HepG2 (cell line): ENCODE results near the gene TMEM63B. TPM values are rescaled to one million over a fixed set of nuclear protein-coding genes. Genes with fewer than 3 reads are reported as not detected.

Experiments used
- ARNTL ChIP-seq: sonication (generic); formaldehyde crosslinking; IDR thresholded peaks from 2 replicates; pipeline ENCODE4 v1.4.0; 2020; ENCODE audit warnings: mild to moderate bottlenecking, missing genetic modification reagents
- CBX2 ChIP-seq, 2 experiments: fragments of 200-600 bp in 1 of 2; sonication (generic); formaldehyde crosslinking in 1 of 2; IDR thresholded peaks; 2 replicates each; pipeline versions ENCODE4 v1.7.0 to v1.8.1; 2018 to 2022; ENCODE audit warnings: low read depth in 2 of 2, low read length in 1 of 2, mild to moderate bottlenecking in 1 of 2, missing genetic modification reagents in 1 of 2
- ELF1 ChIP-seq: sonication (generic); formaldehyde crosslinking; IDR thresholded peaks from 2 replicates; pipeline ENCODE4 v1.4.0; 2020; ENCODE audit warnings: missing genetic modification reagents
- FOXK2 ChIP-seq: fragments of 450-650 bp; IDR thresholded peaks from 2 replicates; pipeline ENCODE4 v1.6.1; 2016
- GABPA ChIP-seq, 2 experiments: IDR thresholded peaks; 2 replicates each; pipeline ENCODE4 v1.6.1; 2011 to 2016; ENCODE audit warnings: low read depth in 2 of 2, low read length in 1 of 2, missing biosample characterization in 1 of 2, missing genetic modification characterization in 1 of 2
- HDAC2 ChIP-seq: sonication (generic); formaldehyde crosslinking; IDR thresholded peaks from 2 replicates; pipeline ENCODE4 v1.4.0; 2020; ENCODE audit warnings: missing genetic modification reagents
- HNF4G ChIP-seq, 2 experiments: sonication (generic) in 1 of 2; formaldehyde crosslinking in 1 of 2; IDR thresholded peaks; 2 replicates each; pipeline versions ENCODE4 v1.4.0 to v1.6.1; 2011 to 2020; ENCODE audit warnings: borderline replicate concordance in 2 of 2, low read depth in 2 of 2, mild to moderate bottlenecking in 2 of 2, low read length in 1 of 2, missing genetic modification reagents in 1 of 2, moderate library complexity in 1 of 2
- POLR2AphosphoS2 ChIP-seq: IDR thresholded peaks from 2 replicates; pipeline ENCODE4 v1.6.1; 2011; ENCODE audit warnings: low read depth, low read length, improper control_type of control experiment
- RAD51 ChIP-seq: fragments of 450-650 bp; IDR thresholded peaks from 2 replicates; pipeline ENCODE4 v1.6.1; 2016; ENCODE audit warnings: borderline replicate concordance
- SIN3A ChIP-seq: IDR thresholded peaks from 2 replicates; pipeline ENCODE4 v1.6.1; 2011; ENCODE audit warnings: low read depth, mild to moderate bottlenecking, control low read depth, low read length, borderline replicate concordance
- SNAPC2 ChIP-seq: sonication (generic); formaldehyde crosslinking; IDR thresholded peaks from 2 replicates; pipeline ENCODE4 v1.8.1; 2022; ENCODE audit warnings: mild to moderate bottlenecking, missing genetic modification reagents
- TBP ChIP-seq: sonication (generic); formaldehyde crosslinking; IDR thresholded peaks from 2 replicates; pipeline ENCODE4 v1.5.0; 2020; ENCODE audit warnings: missing genetic modification reagents
- ZFP36L2 ChIP-seq: sonication (generic); formaldehyde crosslinking; IDR thresholded peaks from 2 replicates; pipeline ENCODE4 v1.4.0; 2020; ENCODE audit warnings: missing genetic modification reagents
- ZNF121 ChIP-seq: sonication (generic); formaldehyde crosslinking; IDR thresholded peaks from 2 replicates; pipeline ENCODE4 v1.5.0; 2020; ENCODE audit warnings: mild to moderate bottlenecking, missing genetic modification reagents
- ZNF160 ChIP-seq: sonication (generic); formaldehyde crosslinking; IDR thresholded peaks from 2 replicates; pipeline ENCODE4 v1.8.0; 2022; ENCODE audit warnings: mild to moderate bottlenecking, inconsistent platforms, missing genetic modification reagents
- ZNF17 ChIP-seq: sonication (generic); formaldehyde crosslinking; IDR thresholded peaks from 2 replicates; pipeline ENCODE4 v1.5.0; 2020; ENCODE audit warnings: mild to moderate bottlenecking, missing genetic modification reagents
- ZNF335 ChIP-seq: sonication (generic); formaldehyde crosslinking; IDR thresholded peaks from 2 replicates; pipeline ENCODE4 v1.4.0; 2020; ENCODE audit warnings: missing genetic modification reagents
- ZNF572 ChIP-seq: sonication (generic); formaldehyde crosslinking; IDR thresholded peaks from 2 replicates; pipeline ENCODE4 v1.5.1; 2020; ENCODE audit warnings: mild to moderate bottlenecking, missing genetic modification reagents
- ZNF737 ChIP-seq: sonication (generic); formaldehyde crosslinking; IDR thresholded peaks from 2 replicates; pipeline ENCODE4 v1.5.0; 2020; ENCODE audit warnings: missing genetic modification reagents, mild to moderate bottlenecking, borderline replicate concordance
- ZNF773 ChIP-seq: sonication (generic); formaldehyde crosslinking; IDR thresholded peaks from 2 replicates; pipeline ENCODE4 v1.4.0; 2020; ENCODE audit warnings: missing genetic modification reagents, borderline replicate concordance
- ZNF816 ChIP-seq: sonication (generic); formaldehyde crosslinking; IDR thresholded peaks from 2 replicates; pipeline ENCODE4 v1.8.0; 2022; ENCODE audit warnings: missing genetic modification reagents, mild to moderate bottlenecking, borderline replicate concordance
- ZSCAN12 ChIP-seq: sonication (generic); formaldehyde crosslinking; IDR thresholded peaks from 2 replicates; pipeline ENCODE4 v1.9.0; 2021; ENCODE audit warnings: mild to moderate bottlenecking, missing genetic modification reagents
- polyA plus RNA-seq, 8 experiments: library from polyadenylated mRNA; depleted of rRNA in 3 of 8; stranded (reverse) in 7 of 8; unstranded in 1 of 8; fragments of >200 nt; fragmentation: Illumina TruSeq in 4 of 8; extraction: Trizol in 4 of 8; gene quantifications; 2 replicates each; pipeline versions ENCODE4 v1.2.1 to v1.2.3, GENCODE V29; 2011 to 2016; ENCODE audit warnings: low read depth in 4 of 8, missing spikeins in 1 of 8, mixed read lengths in 1 of 8; ENCODE audit not compliant: insufficient read depth in 1 of 8
- total RNA-seq, 5 experiments: library from RNA; depleted of rRNA; stranded (reverse); fragments of >200 nt; fragmentation: Illumina TruSeq; extraction: Trizol; gene quantifications; 2 replicates each; pipeline ENCODE4 v1.2.3, GENCODE V29; 2016; ENCODE audit warnings: low read depth in 1 of 5
- TF ChIP-seq, protein P1 (sequence below): sonication (generic); formaldehyde crosslinking; IDR thresholded peaks from 2 replicates; pipeline ENCODE4; 2020; ENCODE audit warnings: missing genetic modification reagents, mild to moderate bottlenecking, borderline replicate concordance
- TF ChIP-seq, protein P2 (sequence below): sonication (generic); formaldehyde crosslinking; IDR thresholded peaks from 2 replicates; pipeline ENCODE4 v1.5.0; 2020; ENCODE audit warnings: mild to moderate bottlenecking, missing genetic modification reagents

The TMEM63B gene
- total and polyA plus RNA-seq, 2 of the 13 experiments (the other 11 are each of a cell fraction or from before 2014, with no cell fraction given), result 27.4 to 75.8 TPM

DNA sequence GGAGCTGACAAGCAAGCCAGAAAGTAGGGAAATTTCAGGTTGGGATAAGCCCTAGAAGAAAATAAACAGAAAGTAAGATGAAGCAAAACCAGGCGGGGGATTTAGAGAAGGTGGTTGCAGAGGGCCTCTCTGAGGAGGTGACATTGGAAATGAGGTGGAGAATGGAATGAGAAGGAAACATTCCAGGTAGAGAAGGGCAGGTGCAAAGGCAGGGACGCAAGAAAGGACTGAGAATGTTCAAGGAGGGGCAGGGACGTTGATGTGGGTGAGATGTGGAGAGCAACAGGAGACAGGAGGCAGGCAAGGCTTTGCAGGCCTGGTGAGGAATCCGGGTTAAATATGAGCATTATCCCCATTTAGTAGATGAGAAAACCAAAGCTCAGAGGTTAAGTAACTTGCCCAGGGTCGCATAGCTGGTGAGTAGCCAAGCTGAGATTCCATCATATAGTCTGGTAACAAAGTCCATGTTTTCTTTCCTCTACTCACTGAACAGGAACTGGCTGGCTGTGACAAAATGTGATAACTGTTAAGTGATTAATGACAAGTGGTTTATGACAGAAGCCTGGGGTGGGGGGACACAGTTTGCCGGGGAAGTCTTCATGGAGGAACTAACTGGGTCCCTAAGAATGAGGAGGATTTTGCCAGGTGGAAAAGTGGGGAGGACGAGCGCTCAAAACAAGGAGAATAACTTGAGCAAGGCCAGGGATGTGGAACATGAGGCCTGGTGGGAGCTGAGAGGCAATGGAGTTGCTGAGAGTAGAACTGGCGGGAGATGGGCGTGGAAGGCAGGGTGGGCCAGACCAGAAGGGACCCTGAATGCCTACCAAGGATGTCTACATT is 32.7 kb upstream of the TMEM63B start (continued):
- no peak for TF ChIP-seq ZNF572 (CRISPR knock-in tag)
- TF ChIP-seq HDAC2 (CRISPR knock-in tag), result peak; percentile 99
- TF ChIP-seq GABPA (IDR thresholded peaks at IDR 0.05; ENCODE audit: low read depth, low read length), result no peak
- peak; percentile 68 for TF ChIP-seq GABPA (CRISPR knock-in tag; IDR thresholded peaks at IDR 0.05; ENCODE audit: low read depth)
- TF ChIP-seq ELF1 (CRISPR knock-in tag), result peak; percentile 65
- TF ChIP-seq RAD51, result no peak
- peak; percentile 68 for TF ChIP-seq SNAPC2 (CRISPR knock-in tag)
- no peak for TF ChIP-seq ZNF17 (CRISPR knock-in tag)
- TF ChIP-seq ZNF335, result peak; percentile 36; the same call in 1 of the 2 replicates
- peak; percentile 76 for TF ChIP-seq FOXK2
- TF ChIP-seq, protein P1, sequence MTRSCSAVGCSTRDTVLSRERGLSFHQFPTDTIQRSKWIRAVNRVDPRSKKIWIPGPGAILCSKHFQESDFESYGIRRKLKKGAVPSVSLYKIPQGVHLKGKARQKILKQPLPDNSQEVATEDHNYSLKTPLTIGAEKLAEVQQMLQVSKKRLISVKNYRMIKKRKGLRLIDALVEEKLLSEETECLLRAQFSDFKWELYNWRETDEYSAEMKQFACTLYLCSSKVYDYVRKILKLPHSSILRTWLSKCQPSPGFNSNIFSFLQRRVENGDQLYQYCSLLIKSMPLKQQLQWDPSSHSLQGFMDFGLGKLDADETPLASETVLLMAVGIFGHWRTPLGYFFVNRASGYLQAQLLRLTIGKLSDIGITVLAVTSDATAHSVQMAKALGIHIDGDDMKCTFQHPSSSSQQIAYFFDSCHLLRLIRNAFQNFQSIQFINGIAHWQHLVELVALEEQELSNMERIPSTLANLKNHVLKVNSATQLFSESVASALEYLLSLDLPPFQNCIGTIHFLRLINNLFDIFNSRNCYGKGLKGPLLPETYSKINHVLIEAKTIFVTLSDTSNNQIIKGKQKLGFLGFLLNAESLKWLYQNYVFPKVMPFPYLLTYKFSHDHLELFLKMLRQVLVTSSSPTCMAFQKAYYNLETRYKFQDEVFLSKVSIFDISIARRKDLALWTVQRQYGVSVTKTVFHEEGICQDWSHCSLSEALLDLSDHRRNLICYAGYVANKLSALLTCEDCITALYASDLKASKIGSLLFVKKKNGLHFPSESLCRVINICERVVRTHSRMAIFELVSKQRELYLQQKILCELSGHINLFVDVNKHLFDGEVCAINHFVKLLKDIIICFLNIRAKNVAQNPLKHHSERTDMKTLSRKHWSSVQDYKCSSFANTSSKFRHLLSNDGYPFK, result no peak
- TF ChIP-seq ZNF737 (CRISPR knock-in tag), result no peak
- TF ChIP-seq ZNF816 (CRISPR knock-in tag), result peak; percentile 80; the same call in 1 of the 2 replicates
- no peak for TF ChIP-seq ZFP36L2 (CRISPR knock-in tag)
- no peak for TF ChIP-seq SIN3A
- no peak; the same call in 1 of the 2 replicates for TF ChIP-seq ARNTL (CRISPR knock-in tag)
- TF ChIP-seq HNF4G (IDR thresholded peaks at IDR 0.05; ENCODE audit: borderline replicate concordance, low read depth, low read length), result peak; percentile 98
- peak; percentile 96 for TF ChIP-seq HNF4G (CRISPR knock-in tag; IDR thresholded peaks at IDR 0.05; ENCODE audit: borderline replicate concordance, low read depth)
- TF ChIP-seq ZNF160 (CRISPR knock-in tag), result no peak
- TF ChIP-seq, protein P2, sequence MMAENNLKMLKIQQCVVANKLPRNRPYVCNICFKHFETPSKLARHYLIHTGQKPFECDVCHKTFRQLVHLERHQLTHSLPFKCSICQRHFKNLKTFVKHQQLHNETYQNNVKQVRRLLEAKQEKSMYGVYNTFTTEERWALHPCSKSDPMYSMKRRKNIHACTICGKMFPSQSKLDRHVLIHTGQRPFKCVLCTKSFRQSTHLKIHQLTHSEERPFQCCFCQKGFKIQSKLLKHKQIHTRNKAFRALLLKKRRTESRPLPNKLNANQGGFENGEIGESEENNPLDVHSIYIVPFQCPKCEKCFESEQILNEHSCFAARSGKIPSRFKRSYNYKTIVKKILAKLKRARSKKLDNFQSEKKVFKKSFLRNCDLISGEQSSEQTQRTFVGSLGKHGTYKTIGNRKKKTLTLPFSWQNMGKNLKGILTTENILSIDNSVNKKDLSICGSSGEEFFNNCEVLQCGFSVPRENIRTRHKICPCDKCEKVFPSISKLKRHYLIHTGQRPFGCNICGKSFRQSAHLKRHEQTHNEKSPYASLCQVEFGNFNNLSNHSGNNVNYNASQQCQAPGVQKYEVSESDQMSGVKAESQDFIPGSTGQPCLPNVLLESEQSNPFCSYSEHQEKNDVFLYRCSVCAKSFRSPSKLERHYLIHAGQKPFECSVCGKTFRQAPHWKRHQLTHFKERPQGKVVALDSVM (CRISPR knock-in tag), result no peak
- peak; percentile 81 for TF ChIP-seq ZNF121 (CRISPR knock-in tag)
- no peak for TF ChIP-seq POLR2AphosphoS2
- no peak for TF ChIP-seq ZNF773 (CRISPR knock-in tag)
- no peak for TF ChIP-seq TBP (CRISPR knock-in tag)
- TF ChIP-seq ZSCAN12 (CRISPR knock-in tag), result no peak
- no peak for TF ChIP-seq CBX2 (IDR thresholded peaks at IDR 0.05; ENCODE audit: low read depth, low read length)
- TF ChIP-seq CBX2 (CRISPR knock-in tag; IDR thresholded peaks at IDR 0.05; ENCODE audit: low read depth), result no peak
